SK-N-MC (cell line): ENCODE results near the gene PARD3.

ENCODE experiments used
- EZH2 ChIP-seq: fragments of 200-600 bp; sonication (generic); IDR thresholded peaks from one replicate; pipeline ENCODE4 v1.6.1; 2017; ENCODE audit warnings: antibody characterized with exemption
- FOXP2 ChIP-seq: optimal IDR thresholded peaks from 2 replicates; pipeline ENCODE3; 2011; ENCODE audit warnings: mild to moderate bottlenecking, moderate library complexity; ENCODE audit not compliant: insufficient read depth; ENCODE audit errors: extremely low read length, control extremely low read depth
- POLR2AphosphoS5 ChIP-seq: IDR thresholded peaks from 2 replicates; pipeline ENCODE4 v1.6.1; 2012; ENCODE audit warnings: mild to moderate bottlenecking, low read depth, low read length, borderline replicate concordance

DNA sequence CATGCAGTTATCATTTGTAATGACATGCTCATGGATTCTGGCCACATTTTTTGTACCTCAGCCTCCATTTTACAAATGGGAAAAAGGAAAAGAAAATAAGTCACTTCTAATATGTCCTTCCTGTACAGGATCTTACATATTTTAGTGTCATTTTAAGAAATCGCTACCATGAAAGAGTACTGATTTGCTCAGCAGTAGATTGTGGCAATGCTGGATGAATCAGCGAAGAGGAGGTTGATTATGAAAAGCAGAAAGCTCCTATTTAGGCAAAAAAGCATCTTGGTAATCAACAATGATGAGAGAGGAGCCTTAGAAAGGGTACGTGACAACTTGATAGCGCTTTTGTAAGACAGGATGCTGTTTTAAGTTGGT, 522.9 kb downstream of the PARD3 start:
- TF ChIP-seq EZH2 (no peak), POLR2AphosphoS5 (no peak), FOXP2 (no peak)
